ENCODE data around the gene BYSL.

Gene BYSL

GRCh38 chr6:41976794-41977484 lies 55.6 kb downstream of the BYSL start:
- DNase-seq (ENCODE audit: low read depth) = peak; percentile 80

Measured in amniotic epithelial cell (primary cell).